Astrocyte of the spinal cord (primary cell): ENCODE data around the gene TTC28.
"Not testable (repeated sequence)": the region's sequence is repeated elsewhere in the genome, so short reads cannot be mapped to it uniquely, and the experiment has no call there.

Experiments used
- DNase-seq: peaks from one replicate; pipeline ENCODE4 v3.0.0; 2011; ENCODE audit warnings: low read depth, low spot score
- H3K4me3 ChIP-seq: 2 replicates; pipeline ENCODE4 v1.5.1; 2011; ENCODE audit warnings: low read depth, mild to moderate bottlenecking, low read length, moderate library complexity
- in situ Hi-C: cut with HindIII; loops from 2 replicates; pipeline ENCODE4 v1.10.0; 2017; ENCODE audit warnings: low sequenced_read_pairs
- TF ChIP-seq, protein P1 (sequence below): IDR thresholded peaks from 2 replicates; pipeline ENCODE4 v1.5.1; 2012; ENCODE audit warnings: low read depth, mild to moderate bottlenecking, low read length, inconsistent platforms

TTC28 gene

DNA sequence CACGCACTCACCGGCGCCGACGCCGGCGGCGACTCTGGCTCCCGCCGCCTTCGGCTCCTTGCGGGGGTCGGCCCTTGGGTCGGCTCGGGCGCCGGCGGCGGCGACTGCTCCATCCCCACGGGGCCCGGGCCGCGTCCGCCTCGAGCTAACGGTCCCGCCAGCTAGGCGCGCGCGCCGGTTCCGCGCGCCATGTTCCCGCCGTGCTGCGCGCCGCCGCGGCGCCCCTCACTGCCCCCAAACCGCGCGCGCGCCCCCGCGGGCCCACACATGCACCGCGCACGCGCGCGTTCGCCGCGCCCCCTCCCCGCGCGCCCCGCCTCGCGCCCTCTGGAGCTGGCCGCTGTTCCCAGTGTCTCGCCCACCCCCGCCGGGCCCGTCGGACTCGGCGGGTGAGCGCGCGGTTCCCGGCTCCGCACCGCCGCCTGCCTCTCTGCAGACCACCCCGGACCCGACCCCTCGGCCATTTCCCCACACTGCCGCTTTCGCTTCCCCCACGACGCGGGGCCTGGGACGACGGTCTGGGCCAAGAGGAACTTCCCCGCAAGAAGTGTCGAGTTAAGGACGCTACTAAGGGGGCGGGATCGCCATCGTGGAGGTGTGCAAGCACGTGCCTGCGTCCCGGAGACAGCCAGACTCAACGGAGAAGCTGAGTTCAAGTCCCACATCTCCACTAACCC is at the start of gene TTC28:
Gene TTC28, minus strand, starts transcription at position 230 of the 677 bp plus-strand sequence. Its CDS starts 117 bp downstream, at position 113.
- in situ Hi-C loops: not testable (repeated sequence)
- H3K4me3 ChIP-seq: peak within 1 kb of the TSS; percentile 70
- peak; percentile 63 for DNase-seq

DNA sequence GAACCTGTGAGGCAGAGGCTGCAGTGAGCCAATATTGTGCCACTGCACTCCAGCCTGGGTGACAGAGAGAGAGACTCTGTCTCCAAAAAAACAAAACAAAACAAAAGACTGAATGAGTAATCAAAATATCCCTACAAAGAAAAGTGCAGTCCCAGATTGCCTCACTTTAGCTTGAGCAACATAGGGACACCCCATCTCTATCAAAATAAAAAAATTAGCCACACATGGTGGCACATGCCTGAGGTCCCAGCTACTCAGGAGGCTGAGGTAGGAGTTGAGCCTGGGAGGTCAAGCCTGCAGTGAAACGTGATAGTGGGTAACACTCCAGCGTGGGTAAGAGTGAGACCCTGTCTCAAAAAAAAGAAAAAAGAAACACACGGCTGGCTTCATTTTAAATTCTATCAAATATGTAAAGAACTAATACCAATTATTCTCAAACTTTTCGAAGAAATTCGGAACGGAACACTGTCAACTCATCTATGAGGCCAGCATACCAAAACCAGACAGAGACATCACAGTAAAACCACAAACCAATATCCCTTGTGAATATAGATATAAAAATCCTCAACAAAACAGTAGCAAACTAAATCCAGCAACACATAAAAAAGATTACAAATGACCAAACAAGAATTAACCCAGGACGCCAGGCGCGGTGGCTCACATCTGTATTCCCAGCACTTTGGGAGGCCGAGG is 49.1 kb upstream of the TTC28 start:
- TF ChIP-seq, protein P1, sequence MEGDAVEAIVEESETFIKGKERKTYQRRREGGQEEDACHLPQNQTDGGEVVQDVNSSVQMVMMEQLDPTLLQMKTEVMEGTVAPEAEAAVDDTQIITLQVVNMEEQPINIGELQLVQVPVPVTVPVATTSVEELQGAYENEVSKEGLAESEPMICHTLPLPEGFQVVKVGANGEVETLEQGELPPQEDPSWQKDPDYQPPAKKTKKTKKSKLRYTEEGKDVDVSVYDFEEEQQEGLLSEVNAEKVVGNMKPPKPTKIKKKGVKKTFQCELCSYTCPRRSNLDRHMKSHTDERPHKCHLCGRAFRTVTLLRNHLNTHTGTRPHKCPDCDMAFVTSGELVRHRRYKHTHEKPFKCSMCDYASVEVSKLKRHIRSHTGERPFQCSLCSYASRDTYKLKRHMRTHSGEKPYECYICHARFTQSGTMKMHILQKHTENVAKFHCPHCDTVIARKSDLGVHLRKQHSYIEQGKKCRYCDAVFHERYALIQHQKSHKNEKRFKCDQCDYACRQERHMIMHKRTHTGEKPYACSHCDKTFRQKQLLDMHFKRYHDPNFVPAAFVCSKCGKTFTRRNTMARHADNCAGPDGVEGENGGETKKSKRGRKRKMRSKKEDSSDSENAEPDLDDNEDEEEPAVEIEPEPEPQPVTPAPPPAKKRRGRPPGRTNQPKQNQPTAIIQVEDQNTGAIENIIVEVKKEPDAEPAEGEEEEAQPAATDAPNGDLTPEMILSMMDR: no peak
- no peak overlapping the region for H3K4me3 ChIP-seq
- in situ Hi-C loops: no loop called here
- DNase-seq: no peak

DNA sequence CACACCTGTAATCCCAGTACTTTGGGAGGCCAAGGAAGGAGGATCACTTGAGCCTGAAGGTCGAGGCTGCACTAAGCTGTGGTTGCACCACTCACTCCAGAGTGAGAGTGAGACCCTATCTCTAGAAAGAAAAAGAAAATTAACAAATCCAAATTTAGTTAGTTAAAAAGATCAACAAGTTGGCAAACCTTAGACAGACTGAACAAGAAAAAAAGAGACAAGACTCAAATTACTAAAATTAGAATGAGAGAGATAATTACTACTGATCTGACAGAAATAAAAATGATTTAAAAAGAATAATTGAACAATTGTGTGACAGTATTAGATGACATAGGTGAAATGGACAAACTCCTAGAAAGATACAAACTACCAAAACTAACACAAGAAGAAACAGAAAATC is 48.4 kb upstream of the TTC28 start:
- in situ Hi-C loops: no loop called here
- DNase-seq: no peak
- no peak overlapping the region for H3K4me3 ChIP-seq
- TF ChIP-seq, protein P1: no peak

DNA sequence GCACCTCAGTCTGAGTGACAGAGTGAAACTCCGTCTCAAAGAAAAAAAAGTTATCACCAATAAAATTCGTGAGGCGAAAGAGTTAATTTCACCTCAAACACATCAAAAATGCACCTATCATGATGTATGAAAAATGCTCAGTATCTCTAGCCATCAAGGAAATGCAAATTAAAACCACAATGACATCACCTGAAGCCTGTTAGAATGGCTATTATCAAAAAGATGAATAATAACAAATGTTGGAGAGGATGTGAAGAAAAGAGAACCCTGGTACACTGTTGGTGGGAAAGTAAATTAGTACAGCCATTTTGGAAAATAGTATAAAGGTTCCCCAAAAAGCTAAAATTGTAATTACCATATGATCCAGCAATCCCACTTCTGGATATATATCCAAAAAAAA is 38.4 kb upstream of the TTC28 start:
- no peak overlapping the region for H3K4me3 ChIP-seq
- in situ Hi-C loops: no loop called here
- no peak for DNase-seq
- TF ChIP-seq, protein P1: no peak

DNA sequence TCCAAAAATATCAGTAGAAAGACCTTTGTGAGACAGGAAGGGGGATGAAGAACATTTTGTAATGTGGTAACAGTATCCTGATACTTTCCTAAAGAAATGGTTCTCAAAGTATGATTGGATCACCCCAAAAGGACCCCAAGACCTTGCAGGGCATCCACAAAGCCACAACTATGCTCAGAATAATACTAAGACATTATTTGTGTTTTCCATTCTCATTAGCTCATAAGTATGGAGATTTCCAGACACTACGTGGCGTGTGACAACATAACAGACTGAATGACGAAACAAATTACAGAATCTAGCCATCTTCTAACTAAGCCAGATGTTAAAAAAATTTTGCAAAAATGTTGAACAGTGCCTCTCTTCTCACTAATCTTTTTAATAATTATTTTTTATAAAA is 37.0 kb upstream of the TTC28 start:
- in situ Hi-C loops: no loop called here
- H3K4me3 ChIP-seq: no peak overlapping the region
- TF ChIP-seq, protein P1: no peak
- peak; percentile 18 for DNase-seq

DNA sequence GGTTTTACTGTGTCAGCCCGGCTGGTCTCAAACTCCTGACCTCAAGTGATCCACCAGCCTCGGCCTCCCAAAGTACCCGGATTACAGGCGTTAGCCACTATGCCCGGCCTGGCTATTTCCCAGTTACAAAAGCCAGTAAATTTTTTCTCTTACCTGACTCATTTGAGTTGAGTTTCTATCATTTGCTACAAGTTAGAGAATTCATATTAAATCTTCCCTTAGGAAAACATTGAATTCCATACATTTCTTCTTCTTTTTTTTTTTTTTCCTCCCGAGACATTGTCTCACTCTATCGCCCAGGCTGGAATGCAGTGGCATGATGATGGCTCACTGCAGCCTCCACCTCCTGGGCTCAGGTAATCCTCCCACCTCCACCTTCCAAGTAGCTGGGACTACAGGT is 36.0 kb upstream of the TTC28 start:
- in situ Hi-C loops: no loop called here
- no peak for DNase-seq
- TF ChIP-seq, protein P1: no peak
- no peak overlapping the region for H3K4me3 ChIP-seq

DNA sequence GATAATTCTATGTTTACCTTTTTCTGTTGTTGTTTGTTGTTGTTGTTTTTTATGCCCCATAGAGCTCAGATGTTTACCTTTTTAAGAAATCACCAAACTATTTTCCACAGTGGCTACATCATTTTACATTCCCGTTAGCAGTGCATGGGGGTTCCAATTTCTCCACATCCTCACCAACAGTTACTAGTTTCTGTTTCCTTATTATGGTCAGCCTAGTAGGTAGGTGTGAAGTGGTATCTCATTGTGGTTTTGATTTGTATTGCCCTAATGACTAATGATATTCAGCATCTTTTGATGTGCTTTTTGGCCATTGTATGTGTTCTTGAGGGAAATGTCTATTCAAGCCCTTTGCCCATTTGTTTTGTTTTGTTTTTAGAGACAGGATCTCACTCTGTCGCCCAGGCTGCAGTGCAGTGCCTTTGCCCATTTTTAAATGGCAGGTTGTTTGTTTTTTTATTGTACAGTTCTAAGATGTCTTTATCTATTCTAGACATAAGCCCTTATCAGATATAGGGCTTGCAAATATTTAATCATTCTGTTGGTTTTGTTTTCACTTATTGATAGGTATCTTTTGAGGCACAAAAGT is 34.5 kb upstream of the TTC28 start:
- H3K4me3 ChIP-seq: no peak overlapping the region
- peak; percentile 6 for DNase-seq
- TF ChIP-seq, protein P1: no peak
- in situ Hi-C loops: no loop called here
